ENCODE measurements around the gene MAFG. TPM values are rescaled to one million over a fixed set of nuclear protein-coding genes. Genes with fewer than 3 reads are reported as not detected.
A peak's percentile ranks its signal among the peaks of the same experiment; 100 is the strongest.

The MAFG gene
- total and polyA plus RNA-seq, 9 of the 15 experiments (the other 6 are each of a cell fraction or from before 2014, with no cell fraction given) = 1.1 to 58.1 (median 24.9) TPM

DNA sequence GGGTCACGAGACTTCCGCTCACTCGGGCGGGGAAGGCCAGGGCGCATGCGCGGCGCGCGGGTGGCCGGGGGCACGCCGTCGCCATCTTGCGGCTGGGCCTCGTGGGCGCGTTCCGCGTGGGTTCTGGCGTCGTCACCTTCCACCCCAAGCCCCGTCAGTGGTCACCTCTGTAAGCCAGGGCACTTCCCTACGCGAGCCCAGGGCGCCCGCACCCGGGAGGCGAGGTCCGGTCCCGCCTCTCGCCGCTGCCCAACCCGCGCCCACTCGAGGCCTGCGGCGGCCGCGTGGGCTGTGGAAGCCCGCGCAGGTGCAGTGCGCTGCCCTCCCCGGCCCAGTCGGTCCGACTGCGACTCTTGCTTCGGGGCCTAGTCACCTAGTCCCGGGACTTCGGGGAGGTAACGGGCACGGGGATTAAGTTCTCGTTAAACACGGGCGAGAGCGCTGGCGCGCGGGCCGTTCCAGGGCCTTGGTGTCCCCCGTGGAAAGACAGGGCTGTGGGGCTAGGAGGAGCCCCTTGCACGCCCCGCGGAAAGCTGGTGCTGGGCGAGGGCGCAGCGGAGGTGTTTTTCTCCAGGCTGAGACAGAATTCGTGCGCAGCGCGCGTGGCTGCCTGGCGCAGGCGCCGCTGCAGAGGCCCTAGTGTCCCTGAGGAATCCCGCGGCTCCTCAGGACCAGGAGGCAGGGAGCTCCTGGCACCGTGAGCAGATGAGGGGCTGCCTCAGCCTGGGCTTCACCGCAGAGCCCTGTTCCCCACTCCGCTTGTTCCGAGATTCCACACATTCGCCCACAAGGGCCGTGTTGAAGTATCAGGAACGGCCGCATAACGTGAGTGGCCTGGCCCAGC lies 55.9 kb downstream of the MAFG start (continued):
- TF ChIP-seq U2AF1 (optimal IDR thresholded peaks at IDR 0.05; ENCODE audit: low read depth, low read length) (peak; percentile 72), ZNF174 (CRISPR knock-in tag; IDR thresholded peaks at IDR 0.05) (no peak), PREB (CRISPR knock-in tag; IDR thresholded peaks at IDR 0.05) (0 out of 2 replicates have a peak, but pooled peaks have one; percentile 61), ZNF444 (CRISPR knock-in tag; IDR thresholded peaks at IDR 0.05) (no peak), ZNF146 (CRISPR knock-in tag; IDR thresholded peaks at IDR 0.05; ENCODE audit: unreplicated experiment) (no peak), E2F5 (CRISPR knock-in tag; IDR thresholded peaks at IDR 0.05) (no peak), ZNF165 (CRISPR knock-in tag; IDR thresholded peaks at IDR 0.05; ENCODE audit: borderline replicate concordance) (no peak)

DNA sequence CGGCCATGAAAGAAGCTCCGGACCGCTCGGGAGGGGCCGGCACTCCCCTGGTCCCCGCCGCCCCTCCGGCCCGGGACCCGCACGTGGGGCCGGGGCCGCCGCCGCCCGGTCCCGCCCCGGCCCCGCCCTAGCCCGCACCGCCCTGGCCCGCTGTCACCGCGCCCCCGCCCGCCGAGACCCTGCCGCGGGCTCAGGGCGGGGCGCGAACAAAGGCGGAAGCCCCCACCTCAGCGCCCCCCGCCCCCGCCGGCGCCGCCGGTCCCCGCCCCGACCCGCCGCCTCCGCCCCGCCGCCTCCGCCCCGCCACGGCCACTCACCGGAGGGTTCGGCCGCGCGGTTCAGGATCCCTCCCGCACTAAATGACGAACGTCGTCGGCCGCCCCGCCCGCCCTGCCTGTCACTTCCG lies 56.6 kb downstream of the MAFG start, which contains the start of gene ARHGDIA:
ARHGDIA (minus strand) TSS at position 357 of the 406 bp plus-strand sequence. CDS start 1,407 bp downstream, outside the sequence.
- peaks cover 41% of the 10 kb centered on the region for H3K79me2 ChIP-seq (ENCODE audit: control insufficient read depth, insufficient read depth, low read length)
- no peaks in the 10 kb centered on the region for H3K27me3 ChIP-seq (ENCODE audit: control insufficient read depth in 2 of 2, insufficient read depth in 2 of 2, low read length in 2 of 2)
- peak within 1 kb of the TSS; percentile 100 for H3K27ac ChIP-seq (ENCODE audit: extremely low read depth, low read depth, low read length)
- peaks cover 27 to 72% of the 10 kb centered on the region in 2 experiments for H3K4me1 ChIP-seq (replicated peaks in 1 of 2; ENCODE audit: control insufficient read depth in 2 of 2, insufficient read depth in 2 of 2, low read length in 2 of 2)
- DNase-seq (ENCODE audit: extremely low read depth in 1 of 4, low spot score in 3 of 4) (peak in 2 of 4 experiments; percentile 94 to 95), FAIRE-seq (no peak), ATAC-seq (peak; percentile 3)
- no peaks in the 10 kb centered on the region for H3K9me3 ChIP-seq (replicated peaks; ENCODE audit: control insufficient read depth, insufficient read depth, low read depth, low read length)
- peak within 1 kb of the TSS; percentile 64 for H2AFZ ChIP-seq (ENCODE audit: low read depth, low read length)
- peaks cover 30% of the 10 kb centered on the region; the same call in 1 of the 3 replicates for H3K36me3 ChIP-seq (ENCODE audit: control insufficient read depth, insufficient read depth, low read length)
- peaks cover 29% of the 10 kb centered on the region for H4K20me1 ChIP-seq (replicated peaks; ENCODE audit: control insufficient read depth, insufficient read depth, low read length)
- no TSS peak for BruUV-seq (replicated peaks)
- in situ Hi-C loops (cut with MboI) = no loop called here
- H3K9ac ChIP-seq (ENCODE audit: insufficient read depth in 1 of 2, low read depth in 2 of 2, low read length in 2 of 2) = peak within 1 kb of the TSS; percentile 99 to 100
- H3K4me2 ChIP-seq (ENCODE audit: insufficient read depth, low read length) = peak within 1 kb of the TSS; percentile 93
- ChIA-PET CTCF (ENCODE audit: low intra/inter-chr PET ratio) (no interaction called here), POLR2A (interaction anchor here (0.8 to 2.6 kb wide), 7 partner anchors 9 to 149 kb away, joined by 3 to 13 read pairs (median 3); partner anchors contain the start of gene MCRIP1)
- no peaks in the 10 kb centered on the region for H3K9me1 ChIP-seq (ENCODE audit: control insufficient read depth, insufficient read depth, low read length)
- WGBS (ENCODE audit: insufficient coverage, low coverage, missing lambda C conversion rate) = 0% methylated on average over 8 of the region's 64 CpGs
- peak within 1 kb of the TSS; percentile 93 for H3K4me3 ChIP-seq
- intact Hi-C loops (cut with micrococcal nuclease) = no loop called here
- TF ChIP-seq, protein P1, sequence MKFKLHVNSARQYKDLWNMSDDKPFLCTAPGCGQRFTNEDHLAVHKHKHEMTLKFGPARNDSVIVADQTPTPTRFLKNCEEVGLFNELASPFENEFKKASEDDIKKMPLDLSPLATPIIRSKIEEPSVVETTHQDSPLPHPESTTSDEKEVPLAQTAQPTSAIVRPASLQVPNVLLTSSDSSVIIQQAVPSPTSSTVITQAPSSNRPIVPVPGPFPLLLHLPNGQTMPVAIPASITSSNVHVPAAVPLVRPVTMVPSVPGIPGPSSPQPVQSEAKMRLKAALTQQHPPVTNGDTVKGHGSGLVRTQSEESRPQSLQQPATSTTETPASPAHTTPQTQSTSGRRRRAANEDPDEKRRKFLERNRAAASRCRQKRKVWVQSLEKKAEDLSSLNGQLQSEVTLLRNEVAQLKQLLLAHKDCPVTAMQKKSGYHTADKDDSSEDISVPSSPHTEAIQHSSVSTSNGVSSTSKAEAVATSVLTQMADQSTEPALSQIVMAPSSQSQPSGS (CRISPR knock-in tag; IDR thresholded peaks at IDR 0.05) = no peak
- TF ChIP-seq NR3C1 (CRISPR knock-in tag; IDR thresholded peaks at IDR 0.05) = no peak
- TF ChIP-seq POLR2G (IDR thresholded peaks at IDR 0.05; ENCODE audit: low read depth, low read length) = peak; percentile 71
- TF ChIP-seq, protein P2, sequence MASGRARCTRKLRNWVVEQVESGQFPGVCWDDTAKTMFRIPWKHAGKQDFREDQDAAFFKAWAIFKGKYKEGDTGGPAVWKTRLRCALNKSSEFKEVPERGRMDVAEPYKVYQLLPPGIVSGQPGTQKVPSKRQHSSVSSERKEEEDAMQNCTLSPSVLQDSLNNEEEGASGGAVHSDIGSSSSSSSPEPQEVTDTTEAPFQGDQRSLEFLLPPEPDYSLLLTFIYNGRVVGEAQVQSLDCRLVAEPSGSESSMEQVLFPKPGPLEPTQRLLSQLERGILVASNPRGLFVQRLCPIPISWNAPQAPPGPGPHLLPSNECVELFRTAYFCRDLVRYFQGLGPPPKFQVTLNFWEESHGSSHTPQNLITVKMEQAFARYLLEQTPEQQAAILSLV (tag; IDR thresholded peaks at IDR 0.05) = no peak
- 0 out of 2 replicates have a peak, but pooled peaks have one; percentile 91 for TF ChIP-seq MITF (IDR thresholded peaks at IDR 0.05)
- no peak for TF ChIP-seq ZNF133 (CRISPR knock-in tag; IDR thresholded peaks at IDR 0.05)
- TF ChIP-seq GTF2F1 (IDR thresholded peaks at IDR 0.05; ENCODE audit: low read depth, low read length) = no peak
- TF ChIP-seq ZNF184 (CRISPR knock-in tag; IDR thresholded peaks at IDR 0.05) = no peak
